A549 (cell line): ENCODE data around the gene SALL1. TPM values are rescaled to one million over a fixed set of nuclear protein-coding genes. Genes with fewer than 3 reads are reported as not detected.

Experiments
- ATAC-seq, 2 experiments: fragments of 200-7000 bp in 1 of 2; fragments of >200 bp in 1 of 2; cut with Nextera tagmentation in 1 of 2; cut with Tn5 transposase in 1 of 2; 3 replicates each; pipeline versions ENCODE4 v1.8.0 to v1.9.1; 2018 to 2020; ENCODE audit warnings: mild to moderate bottlenecking in 1 of 2, moderate library complexity in 1 of 2
- CTCF ChIA-PET: fragments of 300-600 bp; sonication (Branson Sonifier 250); formaldehyde crosslinking; extraction: SDS; loops from one replicate; lab custom pipeline; 2021; ENCODE audit warnings: antibody characterized with exemption, inconsistent platforms; lab: Yijun Ruan, JAX
- POLR2A ChIA-PET: fragments of 350-600 bp; formaldehyde crosslinking; extraction: SDS; loops from one replicate; lab custom pipeline; 2021; ENCODE audit warnings: antibody characterized with exemption, inconsistent platforms; lab: Yijun Ruan, JAX
- DNase-seq, 2 experiments: peaks; one replicate each; pipeline versions ENCODE4 v3.0.0 to v3.0.0-alpha.2; 2011 to 2016; ENCODE audit warnings: low read depth in 1 of 2, low spot score in 1 of 2
- FAIRE-seq: peaks from 2 replicates; lab custom pipeline; 2011; peaks lifted over from hg19 to GRCh38; lab: Jason Lieb, UNC
- H3K27ac ChIP-seq, 2 experiments: fragments of >200 bp; sonication (Bioruptor Twin); formaldehyde crosslinking; 3 replicates each; pipeline ENCODE4 v1.5.1; 2016 to 2017
- H3K4me1 ChIP-seq: fragments of >200 bp; sonication (Bioruptor Twin); formaldehyde crosslinking; 3 replicates; pipeline ENCODE4 v1.6.1; 2016
- H3K4me2 ChIP-seq: fragments of >200 bp; sonication (Bioruptor Twin); formaldehyde crosslinking; 3 replicates; pipeline ENCODE4 v1.6.1; 2016
- H3K4me3 ChIP-seq: fragments of >200 bp; sonication (Bioruptor Twin); formaldehyde crosslinking; 3 replicates; pipeline ENCODE4 v1.5.1; 2016
- H3K9me3 ChIP-seq: fragments of >200 bp; sonication (Bioruptor Twin); formaldehyde crosslinking; 3 replicates; pipeline ENCODE4 v1.6.1; 2016
- CEBPB ChIP-seq, 2 experiments: fragments of >200 bp in 1 of 2; sonication (Bioruptor Twin) in 1 of 2; formaldehyde crosslinking in 1 of 2; IDR thresholded peaks; 2 replicates each; pipeline ENCODE4 v1.6.1; 2012 to 2016
- EHMT2 ChIP-seq: fragments of 200-600 bp; sonication (generic); IDR thresholded peaks from 2 replicates; pipeline ENCODE4 v1.6.1; 2016; ENCODE audit warnings: antibody characterized with exemption, low read depth, mild to moderate bottlenecking, moderate library complexity
- EP300 ChIP-seq, 2 experiments: fragments of >200 bp; sonication (Bioruptor Twin); formaldehyde crosslinking; IDR thresholded peaks; 2 replicates in 1 of 2; 3 replicates in 1 of 2; pipeline ENCODE4 v1.6.1; 2016 to 2017
- GATA3 ChIP-seq: IDR thresholded peaks from 2 replicates; pipeline ENCODE4 v1.6.1; 2012; ENCODE audit warnings: borderline replicate concordance
- HOXB13 ChIP-seq: fragments of 250-450 bp; sonication (Bioruptor Pico); IDR thresholded peaks from 2 replicates; pipeline ENCODE4 v1.5.0; 2020; ENCODE audit warnings: low read depth, mild to moderate bottlenecking, moderate library complexity
- HOXB5 ChIP-seq: fragments of 250-450 bp; sonication (Bioruptor Pico); IDR thresholded peaks from 2 replicates; pipeline ENCODE4 v1.5.0; 2020; ENCODE audit warnings: mild to moderate bottlenecking, moderate library complexity
- JUNB ChIP-seq: fragments of >200 bp; sonication (Bioruptor Twin); formaldehyde crosslinking; IDR thresholded peaks from 2 replicates; pipeline ENCODE4 v1.6.1; 2016
- KDM1A ChIP-seq: fragments of 200-600 bp; sonication (generic); IDR thresholded peaks from 2 replicates; pipeline ENCODE4 v1.6.1; 2016; ENCODE audit warnings: low read depth, mild to moderate bottlenecking
- KDM5A ChIP-seq: fragments of 200-600 bp; sonication (generic); IDR thresholded peaks from 2 replicates; pipeline ENCODE4 v1.6.1; 2016; ENCODE audit warnings: antibody characterized with exemption, mild to moderate bottlenecking
- MAFK ChIP-seq: fragments of 450-650 bp; IDR thresholded peaks from 2 replicates; pipeline ENCODE4 v1.6.1; 2014; ENCODE audit not compliant: partially characterized antibody
- NFE2L2 ChIP-seq: fragments of 150-350 bp; conservative IDR thresholded peaks from 2 replicates; pipeline ENCODE4 v1.6.1; 2014; ENCODE audit warnings: low read length
- NR3C1 ChIP-seq: fragments of >200 bp; sonication (Bioruptor Twin); formaldehyde crosslinking; IDR thresholded peaks from 3 replicates; pipeline ENCODE4 v1.6.1; 2017
- PHF8 ChIP-seq: fragments of 200-600 bp; sonication (generic); IDR thresholded peaks from 2 replicates; pipeline ENCODE4 v1.6.1; 2016; ENCODE audit warnings: low read depth, mild to moderate bottlenecking, antibody characterized with exemption, moderate library complexity, borderline replicate concordance
- POLR2A ChIP-seq: IDR thresholded peaks from 2 replicates; pipeline ENCODE4 v1.6.1; 2012; ENCODE audit warnings: mild to moderate bottlenecking, low read length
- POLR2AphosphoS2 ChIP-seq: conservative IDR thresholded peaks from 2 replicates; pipeline ENCODE4 v1.6.1; 2012; ENCODE audit warnings: low read length, improper control_type of control experiment, inconsistent platforms
- RAD21 ChIP-seq, 2 experiments: fragments of >200 bp in 1 of 2; sonication (Bioruptor Twin) in 1 of 2; formaldehyde crosslinking in 1 of 2; IDR thresholded peaks in 1 of 2; conservative IDR thresholded peaks in 1 of 2; 2 replicates in 1 of 2; 3 replicates in 1 of 2; pipeline ENCODE4 v1.6.1; 2012 to 2018; ENCODE audit warnings: inconsistent platforms in 1 of 2
- SMC3 ChIP-seq: fragments of >200 bp; sonication (Bioruptor Twin); formaldehyde crosslinking; IDR thresholded peaks from 3 replicates; pipeline ENCODE4 v1.6.1; 2018; ENCODE audit warnings: inconsistent platforms
- SREBF2 ChIP-seq: fragments of 450-650 bp; IDR thresholded peaks from 2 replicates; pipeline ENCODE4 v1.6.1; 2014; ENCODE audit warnings: mild to moderate bottlenecking, moderate library complexity
- TP53 ChIP-seq: fragments of 250-450 bp; sonication (Bioruptor Pico); IDR thresholded peaks from 2 replicates; pipeline ENCODE4 v1.5.0; 2021; ENCODE audit warnings: mild to moderate bottlenecking, moderate library complexity
- ZC3H11A ChIP-seq: fragments of 450-650 bp; IDR thresholded peaks from 2 replicates; pipeline ENCODE4 v1.6.1; 2014; ENCODE audit warnings: antibody characterized with exemption, mild to moderate bottlenecking
- ZNF302 ChIP-seq: fragments of 250-450 bp; sonication (Bioruptor Pico); IDR thresholded peaks from 2 replicates; pipeline ENCODE4 v1.9.0; 2021; ENCODE audit warnings: inconsistent platforms, mild to moderate bottlenecking, moderate library complexity
- WGBS: methylation state at CpG from one replicate; pipeline ENCODE4 v1.1.6; 2017; ENCODE audit errors: missing lambda C conversion rate; 5-methylcytosine and 5-hydroxymethylcytosine counted together
- polyA plus RNA-seq, 4 experiments: library from polyadenylated mRNA; depleted of rRNA in 3 of 4; stranded (reverse); fragments of >200 nt; fragmentation: RNase III in 1 of 4; extraction: RNeasy Plus Mini Kit Qiagen cat#74134 plus additional on column Dnase treatment in 1 of 4; gene quantifications; 2 replicates in 3 of 4; 3 replicates in 1 of 4; pipeline ENCODE4 v1.2.3, GENCODE V29; 2011 to 2017
- TF ChIP-seq, protein P1 (sequence below): fragments of 450-650 bp; IDR thresholded peaks from 2 replicates; pipeline ENCODE4 v1.6.1; 2014; ENCODE audit warnings: antibody characterized with exemption
- TF ChIP-seq, protein P2 (sequence below): fragments of 250-450 bp; sonication (Bioruptor Pico); IDR thresholded peaks from 2 replicates; pipeline ENCODE4 v1.5.0; 2020; ENCODE audit warnings: low read depth, mild to moderate bottlenecking, moderate library complexity

The SALL1 gene
- polyA plus RNA-seq, 2 of the 4 experiments (the other 2 are of a cell fraction), result 0.13 to 0.28 TPM

DNA sequence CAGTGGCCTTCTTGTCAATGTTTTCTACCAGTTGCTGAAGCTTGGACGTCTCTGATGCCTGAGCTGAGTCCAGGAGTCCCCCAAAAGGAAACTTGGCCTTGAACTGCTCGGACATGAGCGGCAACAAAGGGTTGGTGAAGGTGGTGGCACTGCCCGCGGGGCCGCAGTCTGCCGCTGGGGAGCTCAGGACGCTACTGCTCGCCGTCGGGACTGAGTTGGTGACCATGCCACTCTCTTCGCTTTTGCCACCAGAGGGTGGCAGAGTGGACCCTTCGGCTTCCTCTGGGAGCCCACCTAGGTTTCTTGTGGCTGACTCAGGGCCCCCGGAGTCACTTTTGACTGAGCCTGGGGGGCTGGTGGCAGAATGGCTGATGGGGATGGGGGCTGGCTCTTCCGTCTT lies 11.0 kb downstream of the SALL1 start (continued):
- no peak for TF ChIP-seq SREBF2
- no peak for TF ChIP-seq HOXB5 (CRISPR knock-in tag)
- TF ChIP-seq POLR2A, result no peak
- TF ChIP-seq, protein P1, sequence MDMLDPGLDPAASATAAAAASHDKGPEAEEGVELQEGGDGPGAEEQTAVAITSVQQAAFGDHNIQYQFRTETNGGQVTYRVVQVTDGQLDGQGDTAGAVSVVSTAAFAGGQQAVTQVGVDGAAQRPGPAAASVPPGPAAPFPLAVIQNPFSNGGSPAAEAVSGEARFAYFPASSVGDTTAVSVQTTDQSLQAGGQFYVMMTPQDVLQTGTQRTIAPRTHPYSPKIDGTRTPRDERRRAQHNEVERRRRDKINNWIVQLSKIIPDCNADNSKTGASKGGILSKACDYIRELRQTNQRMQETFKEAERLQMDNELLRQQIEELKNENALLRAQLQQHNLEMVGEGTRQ, result no peak
- TF ChIP-seq KDM1A, result no peak
- no peak for TF ChIP-seq EHMT2
- TF ChIP-seq ZNF302, result no peak
- TF ChIP-seq PHF8, result no peak

- peaks cover 7% of the 10 kb centered on the region; the same call in 2 of the 3 replicates for H3K9me3 ChIP-seq
- H3K27ac ChIP-seq, result no peak overlapping the region
- no peaks in the 10 kb centered on the region for H3K4me1 ChIP-seq
- 17% methylated on average over 11 of the region's 11 CpGs for WGBS
- ChIA-PET POLR2A (no interaction called here), CTCF (interaction anchor here (1.0 kb wide), 1 partner anchor 843 kb away, joined by 3 read pairs; no protein-coding TSS in a partner anchor)
- no peak for ATAC-seq
- no peak overlapping the region for H3K4me2 ChIP-seq
- H3K4me3 ChIP-seq, result no peak overlapping the region
- TF ChIP-seq MAFK, result peak; percentile 59
- no peak for TF ChIP-seq TP53 (CRISPR knock-in tag)
- TF ChIP-seq KDM5A, result no peak
- no peak for TF ChIP-seq ZNF302
- no peak for TF ChIP-seq EP300 (IDR thresholded peaks at IDR 0.05)
- FAIRE-seq, result no peak
- DNase-seq, result no peak
Measured at GRCh38 chr16:51139568-51139967, 11.5 kb downstream of the SALL1 start.

GRCh38 chr16:51138178-51138577 lies 12.9 kb downstream of the SALL1 start:
- no peak for FAIRE-seq
- H3K4me1 ChIP-seq, result no peaks in the 10 kb centered on the region
- TF ChIP-seq RAD21 (conservative IDR thresholded peaks at IDR 0.05 in 1 of 2, IDR thresholded peaks at IDR 0.05 in 1 of 2), result no peak
- TF ChIP-seq JUNB, result no peak
- TF ChIP-seq SMC3, result no peak
- no peak for TF ChIP-seq NFE2L2
- no peak for TF ChIP-seq POLR2AphosphoS2
- TF ChIP-seq HOXB13, result no peak
- TF ChIP-seq, all 56 proteins: peak for 0
- peaks cover 7% of the 10 kb centered on the region; the same call in 2 of the 3 replicates for H3K9me3 ChIP-seq
- DNase-seq (no peak), ATAC-seq (no peak)
- POLR2A ChIA-PET, result no interaction called here
- CTCF ChIA-PET, result no interaction called here
- no peak overlapping the region for H3K4me3 ChIP-seq
- WGBS, result 22% methylated on average over 10 of the region's 10 CpGs
- H3K27ac ChIP-seq, result no peak overlapping the region
- no peak overlapping the region for H3K4me2 ChIP-seq

GRCh38 chr16:51137097-51137496 lies 14.0 kb downstream of the SALL1 start:
- WGBS, result 50% methylated on average over 13 of the region's 18 CpGs
- no peak for ATAC-seq
- no peak overlapping the region for H3K4me2 ChIP-seq
- POLR2A ChIA-PET, result interaction anchor here (0.6 kb wide), 1 partner anchor 327 kb away, joined by 5 read pairs; no protein-coding TSS in a partner anchor
- TF ChIP-seq CEBPB (IDR thresholded peaks at IDR 0.05) (no peak), POLR2A (no peak), RAD21 (conservative IDR thresholded peaks at IDR 0.05 in 1 of 2, IDR thresholded peaks at IDR 0.05 in 1 of 2) (no peak)
- TF ChIP-seq, all 56 proteins: peak for 0
- no peak overlapping the region for H3K4me3 ChIP-seq
- no peak for FAIRE-seq
- H3K27ac ChIP-seq, result no peak overlapping the region
- CTCF ChIA-PET, result no interaction called here
- H3K9me3 ChIP-seq, result peaks cover 7% of the 10 kb centered on the region; the same call in 2 of the 3 replicates
- DNase-seq, result no peak
- no peaks in the 10 kb centered on the region for H3K4me1 ChIP-seq

DNA sequence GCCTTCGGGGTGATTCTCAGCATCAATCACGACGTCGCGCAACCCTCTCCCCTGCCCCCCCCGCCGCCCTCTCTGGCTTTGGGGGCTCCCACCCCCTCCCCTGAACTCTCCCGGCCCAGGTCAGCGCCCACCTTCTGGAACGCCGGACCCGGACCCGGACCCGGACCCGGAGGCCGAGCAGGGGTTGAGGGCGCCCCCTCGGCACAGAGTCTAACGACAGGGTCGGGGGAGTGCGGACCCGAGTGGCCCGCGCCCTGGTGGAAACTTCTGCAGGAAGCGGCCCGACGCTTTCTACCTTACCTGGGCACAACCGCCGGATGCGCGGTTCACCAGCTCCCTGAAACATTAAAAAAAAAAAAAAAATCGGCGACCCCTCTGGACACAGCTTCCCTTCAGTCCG lies 16.2 kb downstream of the SALL1 start:
- ATAC-seq (no peak), FAIRE-seq (no peak), DNase-seq (no peak)
- ChIA-PET CTCF (interaction anchor here (0.9 kb wide), 1 partner anchor 809 kb away, joined by 3 read pairs; no protein-coding TSS in a partner anchor), POLR2A (no interaction called here)
- 80% methylated on average over 15 of the region's 34 CpGs for WGBS
- no peak overlapping the region for H3K4me2 ChIP-seq
- no peak overlapping the region for H3K27ac ChIP-seq
- H3K4me3 ChIP-seq, result no peak overlapping the region
- no peak for TF ChIP-seq ZC3H11A
- TF ChIP-seq, protein P2, sequence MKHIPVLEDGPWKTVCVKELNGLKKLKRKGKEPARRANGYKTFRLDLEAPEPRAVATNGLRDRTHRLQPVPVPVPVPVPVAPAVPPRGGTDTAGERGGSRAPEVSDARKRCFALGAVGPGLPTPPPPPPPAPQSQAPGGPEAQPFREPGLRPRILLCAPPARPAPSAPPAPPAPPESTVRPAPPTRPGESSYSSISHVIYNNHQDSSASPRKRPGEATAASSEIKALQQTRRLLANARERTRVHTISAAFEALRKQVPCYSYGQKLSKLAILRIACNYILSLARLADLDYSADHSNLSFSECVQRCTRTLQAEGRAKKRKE (CRISPR knock-in tag), result no peak
- no peak for TF ChIP-seq NR3C1
- TF ChIP-seq JUNB, result no peak
- no peak for TF ChIP-seq HOXB5 (CRISPR knock-in tag)
- TF ChIP-seq HOXB13, result no peak
- TF ChIP-seq GATA3, result no peak
- peaks cover 7% of the 10 kb centered on the region; the same call in 2 of the 3 replicates for H3K9me3 ChIP-seq
- no peaks in the 10 kb centered on the region for H3K4me1 ChIP-seq
